Esophagus squamous epithelium (tissue), 4 donors: ENCODE results near the gene CD209.

Source experiments
- CTCF ChIP-seq, 6 experiments: fragments of 450-650 bp in 4 of 6; fragments of 200-600 bp in 2 of 6; sonication (generic) in 2 of 6; IDR thresholded peaks; one replicate each; pipeline ENCODE4 v1.5.1; 2016 to 2019; ENCODE audit warnings: antibody characterized with exemption in 6 of 6, mild to moderate bottlenecking in 4 of 6, moderate library complexity in 4 of 6
- POLR2A ChIP-seq, 4 donors: fragments of 450-650 bp; IDR thresholded peaks; one replicate each; pipeline ENCODE4 v1.6.1; 2017; ENCODE audit warnings: antibody characterized with exemption in 4 of 4, mild to moderate bottlenecking in 4 of 4, moderate library complexity in 3 of 4

- TF ChIP-seq CTCF (IDR thresholded peaks at IDR 0.05) (no peak), POLR2A (IDR thresholded peaks at IDR 0.05) (no peak)
These were observed 31.7 kb downstream of the CD209 start for GRCh38 chr19:7715671-7716070.
